Loucy (cell line): Measurements from ENCODE around the gene CCDC71.

Experiments used
- H2AFZ ChIP-seq: fragments of 200-600 bp; sonication (generic); 2 replicates; pipeline ENCODE4 v1.6.0; 2016; ENCODE audit warnings: antibody characterized with exemption, mild to moderate bottlenecking, low read length, moderate library complexity
- H3F3A ChIP-seq: fragments of 200-600 bp; 2 replicates; pipeline ENCODE4 v1.6.0; 2016; ENCODE audit warnings: antibody characterized with exemption, low read depth, mild to moderate bottlenecking
- H3K27me3 ChIP-seq: fragments of 200-600 bp; sonication (generic); 2 replicates; pipeline ENCODE4 v1.6.1; 2014; ENCODE audit warnings: low read length, mild to moderate bottlenecking; ENCODE audit not compliant: insufficient read depth, poor library complexity, severe bottlenecking
- H3K36me3 ChIP-seq: fragments of 200-600 bp; sonication (generic); 2 replicates; pipeline ENCODE4 v1.6.1; 2016; ENCODE audit warnings: low read length; ENCODE audit not compliant: insufficient read depth
- H3K4me1 ChIP-seq: fragments of 200-600 bp; sonication (generic); 2 replicates; pipeline ENCODE4 v1.5.1; 2014; ENCODE audit warnings: low read length, mild to moderate bottlenecking; ENCODE audit not compliant: insufficient read depth, poor library complexity, severe bottlenecking
- H3K4me2 ChIP-seq: fragments of 200-600 bp; sonication (generic); 2 replicates; pipeline ENCODE4 v1.6.0; 2014; ENCODE audit warnings: antibody characterized with exemption, low read length, low read depth, mild to moderate bottlenecking; ENCODE audit not compliant: poor library complexity, severe bottlenecking
- H3K4me3 ChIP-seq: fragments of 200-600 bp; sonication (generic); 2 replicates; pipeline ENCODE4 v1.5.1; 2014; ENCODE audit warnings: low read length, mild to moderate bottlenecking, mixed read lengths; ENCODE audit not compliant: poor library complexity, severe bottlenecking
- H3K79me2 ChIP-seq: fragments of 200-600 bp; sonication (generic); 2 replicates; pipeline ENCODE4 v1.6.1; 2014; ENCODE audit warnings: low read length; ENCODE audit not compliant: insufficient read depth
- H3K9ac ChIP-seq: fragments of 200-600 bp; sonication (generic); 2 replicates; pipeline ENCODE4 v1.6.0; 2014; ENCODE audit warnings: mild to moderate bottlenecking, low read depth, low read length, moderate library complexity; ENCODE audit not compliant: poor library complexity, severe bottlenecking
- H3K9me2 ChIP-seq: fragments of 200-600 bp; sonication (generic); replicated peaks from 2 replicates; pipeline ENCODE4 v1.6.1; 2016; ENCODE audit warnings: low read depth, low read length, mixed read lengths
- H3K9me3 ChIP-seq: fragments of 200-600 bp; sonication (generic); 2 replicates; pipeline ENCODE4 v1.6.1; 2014; ENCODE audit warnings: mild to moderate bottlenecking, antibody characterized with exemption, low read length, low read depth; ENCODE audit not compliant: insufficient read depth
- H4K20me1 ChIP-seq: fragments of 200-600 bp; sonication (generic); 2 replicates; pipeline ENCODE4 v1.6.0; 2014; ENCODE audit warnings: antibody characterized with exemption, low read length, mild to moderate bottlenecking; ENCODE audit not compliant: insufficient read depth, poor library complexity, severe bottlenecking
- EZH2phosphoT487 ChIP-seq: fragments of 200-600 bp; IDR thresholded peaks from 2 replicates; pipeline ENCODE4 v1.6.1; 2018; ENCODE audit warnings: antibody characterized with exemption, mild to moderate bottlenecking, moderate library complexity, borderline replicate concordance
- TF ChIP-seq, protein P1 (sequence below): fragments of 200-600 bp; sonication (generic); conservative IDR thresholded peaks from 2 replicates; pipeline ENCODE4 v1.5.1; 2014; ENCODE audit warnings: mild to moderate bottlenecking, antibody characterized with exemption, low read length

Gene CCDC71

DNA sequence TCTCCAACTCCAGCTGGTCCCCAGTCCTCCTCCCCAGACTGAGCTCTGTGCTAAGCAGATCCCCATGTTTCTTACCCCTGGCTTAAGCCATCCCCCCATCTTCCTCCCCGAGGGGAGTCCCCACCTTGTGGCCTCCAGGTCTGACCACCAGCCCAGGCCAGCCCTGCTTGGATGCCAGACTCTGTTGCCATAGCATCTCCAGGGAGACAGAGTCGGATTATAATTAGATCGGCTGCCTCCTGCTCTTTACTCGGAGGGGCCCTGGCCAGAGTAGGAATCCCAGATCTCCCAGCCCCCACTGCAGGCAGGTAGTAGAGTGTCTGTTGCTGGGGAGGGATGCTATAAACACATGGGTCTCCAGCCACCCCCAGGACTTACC lies 7.7 kb upstream of the CCDC71 start:
- Histone ChIP-seq H3K9me2 (no peaks in the 10 kb centered on the region), H3K4me1 (peaks cover 12% of the 10 kb centered on the region), H3K4me3 (no peak overlapping the region), H3K27me3 (peaks cover 36% of the 10 kb centered on the region), H3K9ac (no peak overlapping the region), H3K4me2 (no peak overlapping the region), H2AFZ (no peak overlapping the region), H3K79me2 (no peaks in the 10 kb centered on the region), H3K36me3 (no peaks in the 10 kb centered on the region), H3F3A (no peaks in the 10 kb centered on the region), H4K20me1 (no peaks in the 10 kb centered on the region), H3K9me3 (no peaks in the 10 kb centered on the region)
- TF ChIP-seq, protein P1, sequence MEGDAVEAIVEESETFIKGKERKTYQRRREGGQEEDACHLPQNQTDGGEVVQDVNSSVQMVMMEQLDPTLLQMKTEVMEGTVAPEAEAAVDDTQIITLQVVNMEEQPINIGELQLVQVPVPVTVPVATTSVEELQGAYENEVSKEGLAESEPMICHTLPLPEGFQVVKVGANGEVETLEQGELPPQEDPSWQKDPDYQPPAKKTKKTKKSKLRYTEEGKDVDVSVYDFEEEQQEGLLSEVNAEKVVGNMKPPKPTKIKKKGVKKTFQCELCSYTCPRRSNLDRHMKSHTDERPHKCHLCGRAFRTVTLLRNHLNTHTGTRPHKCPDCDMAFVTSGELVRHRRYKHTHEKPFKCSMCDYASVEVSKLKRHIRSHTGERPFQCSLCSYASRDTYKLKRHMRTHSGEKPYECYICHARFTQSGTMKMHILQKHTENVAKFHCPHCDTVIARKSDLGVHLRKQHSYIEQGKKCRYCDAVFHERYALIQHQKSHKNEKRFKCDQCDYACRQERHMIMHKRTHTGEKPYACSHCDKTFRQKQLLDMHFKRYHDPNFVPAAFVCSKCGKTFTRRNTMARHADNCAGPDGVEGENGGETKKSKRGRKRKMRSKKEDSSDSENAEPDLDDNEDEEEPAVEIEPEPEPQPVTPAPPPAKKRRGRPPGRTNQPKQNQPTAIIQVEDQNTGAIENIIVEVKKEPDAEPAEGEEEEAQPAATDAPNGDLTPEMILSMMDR = no peak
- no peak for TF ChIP-seq EZH2phosphoT487

DNA sequence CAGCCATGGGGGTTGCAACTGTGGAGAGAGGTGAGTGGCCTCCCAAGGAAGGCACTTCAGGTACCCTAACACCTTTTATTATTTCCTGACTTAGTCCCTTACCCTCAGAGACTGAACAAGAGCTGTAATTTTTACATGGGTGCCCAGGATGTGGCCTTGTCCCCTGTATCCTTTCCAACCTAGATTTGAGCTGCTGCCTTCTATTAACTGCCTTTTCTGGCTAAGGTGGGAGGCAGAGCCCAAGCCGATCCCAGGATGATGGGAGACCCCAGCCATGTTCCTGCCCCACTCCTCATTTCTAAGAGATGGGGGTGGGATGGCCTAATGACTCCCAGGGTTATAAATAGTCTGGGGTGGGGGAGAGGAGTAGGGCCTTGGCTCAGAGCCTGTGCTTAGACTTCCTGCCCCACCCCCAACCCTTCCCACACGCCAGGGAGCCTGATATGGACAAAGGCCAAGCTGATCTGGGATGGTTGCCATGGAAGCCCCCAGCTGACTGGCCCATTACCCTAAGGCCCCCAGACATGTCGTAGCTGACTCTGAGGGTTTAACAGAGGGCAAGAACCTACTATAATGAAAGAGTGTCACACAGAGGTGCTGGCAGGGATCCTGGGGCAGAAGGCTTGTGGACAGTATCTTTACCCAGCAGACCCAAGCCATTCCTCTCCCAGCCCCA lies 7.1 kb upstream of the CCDC71 start:
- Histone ChIP-seq H3K4me1 (peaks cover 12% of the 10 kb centered on the region), H2AFZ (no peak overlapping the region), H3K4me2 (no peak overlapping the region), H3K9ac (no peak overlapping the region), H3F3A (no peaks in the 10 kb centered on the region), H3K9me3 (no peaks in the 10 kb centered on the region), H3K27me3 (peaks cover 36% of the 10 kb centered on the region), H4K20me1 (no peaks in the 10 kb centered on the region), H3K79me2 (no peaks in the 10 kb centered on the region), H3K36me3 (no peaks in the 10 kb centered on the region), H3K4me3 (no peak overlapping the region), H3K9me2 (no peaks in the 10 kb centered on the region)
- TF ChIP-seq EZH2phosphoT487 = no peak
- TF ChIP-seq, protein P1 = no peak

DNA sequence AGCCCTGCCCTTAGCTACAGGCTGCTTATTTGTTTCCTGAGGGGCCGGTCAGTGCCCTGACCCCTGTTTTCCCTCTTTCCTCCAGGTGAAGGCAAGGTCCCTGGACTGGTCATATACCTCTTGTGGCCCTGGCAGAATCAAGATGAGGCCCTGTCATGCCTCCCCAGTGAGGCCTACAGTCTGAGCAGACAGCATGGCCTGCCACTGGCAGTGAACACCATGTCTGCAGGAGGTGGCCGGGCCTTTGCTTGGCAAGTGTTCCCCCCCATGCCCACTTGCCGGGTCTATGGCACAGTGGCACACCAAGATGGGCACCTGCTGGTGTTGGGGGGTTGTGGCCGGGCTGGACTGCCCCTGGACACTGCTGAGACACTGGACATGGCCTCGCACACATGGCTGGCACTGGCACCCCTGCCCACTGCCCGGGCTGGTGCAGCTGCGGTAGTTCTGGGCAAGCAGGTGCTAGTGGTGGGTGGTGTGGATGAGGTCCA lies 6.5 kb upstream of the CCDC71 start:
- Histone ChIP-seq H4K20me1 (no peaks in the 10 kb centered on the region), H3K27me3 (peaks cover 36% of the 10 kb centered on the region), H3K4me3 (no peak overlapping the region), H3K79me2 (no peaks in the 10 kb centered on the region), H3K9ac (no peak overlapping the region), H3K4me2 (no peak overlapping the region), H3K9me3 (no peaks in the 10 kb centered on the region), H3K9me2 (no peaks in the 10 kb centered on the region), H3F3A (no peaks in the 10 kb centered on the region), H3K36me3 (no peaks in the 10 kb centered on the region), H3K4me1 (peaks cover 12% of the 10 kb centered on the region), H2AFZ (no peak overlapping the region)
- no peak for TF ChIP-seq EZH2phosphoT487
- TF ChIP-seq, protein P1 = no peak
